BJ (cell line): ENCODE measurements around the gene SPARCL1. TPM values are rescaled to one million over a fixed set of nuclear protein-coding genes. Genes with fewer than 3 reads are reported as not detected.
A peak's percentile ranks its signal among the peaks of the same experiment; 100 is the strongest.
"Not testable (repeated sequence)": the region's sequence is repeated elsewhere in the genome, so short reads cannot be mapped to it uniquely, and the experiment has no call there.

ENCODE experiments used
- CTCF ChIA-PET: fragments of 350-600 bp; formaldehyde crosslinking; extraction: SDS; loops from one replicate; lab custom pipeline; 2021; ENCODE audit warnings: antibody characterized with exemption, inconsistent platforms; lab: Yijun Ruan, JAX
- POLR2A ChIA-PET: fragments of 300-600 bp; sonication (Branson Sonifier 250); formaldehyde crosslinking; extraction: SDS; loops from one replicate; lab custom pipeline; 2021; ENCODE audit warnings: antibody characterized with exemption; lab: Charles Lee
- DNase-seq: peaks from one replicate; pipeline ENCODE4 v3.0.0-alpha.2; 2011; ENCODE audit warnings: low read depth
- H3K27me3 ChIP-seq: 2 replicates; pipeline ENCODE4 v1.6.0; 2011; ENCODE audit warnings: low read length; ENCODE audit not compliant: control insufficient read depth, insufficient read depth
- H3K36me3 ChIP-seq: 2 replicates; pipeline ENCODE4 v1.5.1; 2011; ENCODE audit warnings: low read length; ENCODE audit not compliant: control insufficient read depth, insufficient read depth
- H3K4me3 ChIP-seq: 2 replicates; pipeline ENCODE4 v1.5.1; 2011; ENCODE audit warnings: low read depth, mild to moderate bottlenecking, control low read depth, low read length
- CTCF ChIP-seq: IDR thresholded peaks from 2 replicates; pipeline ENCODE4 v1.5.1; 2011; ENCODE audit warnings: low read depth, mild to moderate bottlenecking, control low read depth, inconsistent platforms, low read length, moderate library complexity; ENCODE audit not compliant: insufficient read depth
- polyA plus RNA-seq: library from polyadenylated mRNA; depleted of rRNA; stranded (reverse); fragments of >200 nt; gene quantifications from 2 replicates; pipeline ENCODE4 v1.2.3, GENCODE V29; 2011

The SPARCL1 gene
- polyA plus RNA-seq, 1 experiment: not detected

GRCh38 chr4:87497159-87497558, 32.0 kb downstream of the SPARCL1 start:
- Histone ChIP-seq H3K4me3 (no peak overlapping the region), H3K27me3 (no peaks in the 10 kb centered on the region), H3K36me3 (no peaks in the 10 kb centered on the region)
- POLR2A ChIA-PET: no interaction called here
- TF ChIP-seq CTCF: peak; percentile 28
- DNase-seq: no peak
- CTCF ChIA-PET: interaction anchor here (1.3 kb wide), 1 partner anchor 122 kb away, joined by 4 read pairs; no protein-coding TSS in a partner anchor

DNA sequence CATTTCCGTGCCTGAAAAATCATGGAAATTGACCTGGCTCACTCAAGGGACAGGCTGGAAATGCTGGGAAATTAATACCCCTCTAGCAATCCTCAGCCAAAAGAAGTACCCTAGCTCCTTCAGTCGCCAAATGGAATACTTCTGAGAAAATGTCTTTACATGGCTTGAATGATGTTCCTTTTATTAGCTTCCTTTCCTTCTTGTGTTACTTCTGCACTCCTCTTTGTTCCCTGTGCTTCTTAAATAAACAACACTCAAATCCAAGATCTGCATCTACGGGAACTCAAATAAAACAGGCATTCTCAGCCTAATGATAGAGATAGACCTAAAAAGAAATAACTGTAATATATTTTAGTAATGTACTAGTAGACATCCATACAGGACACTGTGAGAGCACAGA, 36.1 kb downstream of the SPARCL1 start:
- no peak for DNase-seq
- ChIA-PET POLR2A (no interaction called here), CTCF (no interaction called here)
- no peak for TF ChIP-seq CTCF
- Histone ChIP-seq H3K27me3 (no peaks in the 10 kb centered on the region), H3K36me3 (no peaks in the 10 kb centered on the region), H3K4me3 (no peak overlapping the region)

DNA sequence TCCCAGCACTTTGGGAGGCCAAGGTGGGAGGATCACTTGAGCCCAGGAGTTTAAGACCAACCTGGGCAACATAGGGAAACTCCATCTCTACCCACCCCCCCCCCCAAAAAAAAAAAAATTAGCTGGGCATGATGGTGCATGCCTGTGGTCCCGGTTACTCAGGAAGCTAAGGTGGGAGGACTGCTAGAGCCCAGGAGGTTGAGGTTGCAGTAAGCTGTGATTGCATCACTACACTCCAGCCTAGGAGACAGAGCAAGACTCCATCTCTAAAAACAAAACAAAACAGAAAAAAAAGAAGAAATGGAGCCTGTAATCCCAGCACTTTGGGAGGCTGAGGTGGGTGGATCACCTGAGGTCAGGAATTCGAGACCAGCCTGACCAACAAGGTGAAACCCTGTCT, 37.3 kb downstream of the SPARCL1 start:
- POLR2A ChIA-PET, H3K36me3 ChIP-seq, H3K27me3 ChIP-seq, DNase-seq, H3K4me3 ChIP-seq: not testable (repeated sequence)
- CTCF ChIA-PET: interaction anchor here (0.6 kb wide), 1 partner anchor 1528 kb away, joined by 3 read pairs; no protein-coding TSS in a partner anchor

DNA sequence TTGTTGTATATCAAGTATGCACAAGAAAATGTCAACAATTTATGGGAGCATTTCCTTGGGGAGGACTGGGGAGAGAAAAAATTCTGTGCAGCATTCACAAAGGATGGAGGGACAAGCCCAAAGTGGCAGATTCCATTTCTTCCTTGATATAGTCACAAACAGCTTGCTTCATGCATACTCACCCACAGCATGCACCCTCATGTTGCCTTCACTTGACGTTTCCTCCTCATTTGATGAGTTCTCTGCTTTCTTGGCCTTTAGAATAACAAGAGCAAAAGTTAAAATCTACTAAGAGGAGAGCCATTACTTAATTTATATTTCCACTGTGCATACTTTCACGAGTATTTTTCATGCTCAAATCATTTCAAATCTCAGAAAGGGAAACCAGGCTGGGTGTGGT, 37.7 kb downstream of the SPARCL1 start:
- ChIA-PET CTCF (interaction anchor here (0.6 kb wide), 1 partner anchor 358 kb away, joined by 3 read pairs; no protein-coding TSS in a partner anchor), POLR2A (no interaction called here)
- no peaks in the 10 kb centered on the region for H3K27me3 ChIP-seq
- no peak for DNase-seq
- no peaks in the 10 kb centered on the region for H3K36me3 ChIP-seq
- TF ChIP-seq CTCF: no peak
- no peak overlapping the region for H3K4me3 ChIP-seq

DNA sequence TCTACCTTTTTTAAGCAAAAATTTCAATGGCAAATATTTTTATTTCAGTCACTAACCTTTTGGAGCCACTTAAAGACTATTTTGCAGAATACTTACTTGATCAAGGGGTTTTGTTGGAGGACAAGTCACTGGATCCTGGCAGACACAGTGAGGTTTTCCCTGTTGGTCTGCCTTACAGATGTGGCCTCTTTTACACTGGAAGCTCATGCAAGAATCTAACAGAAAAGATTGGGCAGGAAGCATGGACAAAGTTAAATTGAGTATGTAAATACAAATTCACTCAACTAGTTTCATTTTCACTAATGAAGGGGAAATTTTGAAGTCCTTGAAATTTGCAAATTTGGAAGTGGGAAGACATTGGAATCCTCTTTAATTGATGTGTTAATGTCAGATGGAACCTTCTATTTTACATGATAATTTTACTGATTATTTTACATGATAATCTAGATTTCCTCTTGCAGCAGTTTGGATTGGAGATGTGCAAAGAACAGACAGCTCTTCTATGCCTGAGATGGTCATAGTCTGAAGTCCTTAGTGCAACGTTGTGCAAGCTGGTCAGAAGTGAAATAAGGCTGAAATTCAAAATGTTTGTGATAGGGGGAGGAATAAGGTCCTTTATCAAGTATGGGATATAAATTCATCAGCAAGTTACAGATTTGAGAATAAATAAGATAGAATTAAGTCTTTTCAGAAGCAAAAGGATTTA, 38.4 kb downstream of the SPARCL1 start:
- DNase-seq: no peak
- POLR2A ChIA-PET: no interaction called here
- no peak for TF ChIP-seq CTCF
- Histone ChIP-seq H3K27me3 (no peaks in the 10 kb centered on the region), H3K4me3 (no peak overlapping the region), H3K36me3 (no peaks in the 10 kb centered on the region)
- CTCF ChIA-PET: interaction anchor here (0.6 to 1.3 kb wide), 4 partner anchors 13 to 358 kb away, joined by 3 read pairs; no protein-coding TSS in a partner anchor
